Ovary (tissue), 3 donors: ENCODE results near the gene TRMT1.

ENCODE experiments used
- EP300 ChIP-seq: sonication (generic); formaldehyde crosslinking; IDR thresholded peaks from one replicate; pipeline ENCODE4 v1.6.1; 2017; ENCODE audit warnings: antibody characterized with exemption
- POLR2A ChIP-seq: fragments of 450-650 bp; IDR thresholded peaks from one replicate; pipeline ENCODE4 v1.6.1; 2017; ENCODE audit warnings: antibody characterized with exemption, mild to moderate bottlenecking, moderate library complexity
- TF ChIP-seq, protein P1 (sequence below), 3 donors: fragments of 450-650 bp in 2 of 3; fragments of 200-600 bp in 1 of 3; IDR thresholded peaks; one replicate each; pipeline versions ENCODE4 v1.5.1 to v1.8.0; 2016 to 2022; ENCODE audit warnings: antibody characterized with exemption in 3 of 3, mild to moderate bottlenecking in 1 of 3
- donor health status: DM: no; HTN: no; CAD: no.

DNA sequence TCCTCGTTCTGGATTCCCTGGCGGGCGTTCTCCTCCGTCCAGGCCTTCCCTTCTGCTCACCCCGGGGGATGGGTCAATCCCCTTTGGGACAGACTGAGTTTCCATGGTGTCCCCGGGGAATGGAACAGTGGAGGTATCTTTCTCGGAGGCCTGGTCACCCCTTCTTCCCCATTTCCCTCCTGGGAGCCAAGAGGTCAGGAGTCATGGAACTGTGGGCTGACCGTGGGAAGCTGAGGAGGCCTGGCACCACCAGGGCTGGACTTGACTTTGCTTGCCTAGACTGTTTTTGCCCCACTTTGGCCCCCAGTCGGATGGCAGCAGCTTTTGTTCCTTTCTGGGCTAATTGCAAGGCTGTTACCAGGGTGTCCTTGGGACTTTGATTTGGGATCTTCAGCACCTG is 3.5 kb upstream of the TRMT1 start:
- TF ChIP-seq, protein P1, sequence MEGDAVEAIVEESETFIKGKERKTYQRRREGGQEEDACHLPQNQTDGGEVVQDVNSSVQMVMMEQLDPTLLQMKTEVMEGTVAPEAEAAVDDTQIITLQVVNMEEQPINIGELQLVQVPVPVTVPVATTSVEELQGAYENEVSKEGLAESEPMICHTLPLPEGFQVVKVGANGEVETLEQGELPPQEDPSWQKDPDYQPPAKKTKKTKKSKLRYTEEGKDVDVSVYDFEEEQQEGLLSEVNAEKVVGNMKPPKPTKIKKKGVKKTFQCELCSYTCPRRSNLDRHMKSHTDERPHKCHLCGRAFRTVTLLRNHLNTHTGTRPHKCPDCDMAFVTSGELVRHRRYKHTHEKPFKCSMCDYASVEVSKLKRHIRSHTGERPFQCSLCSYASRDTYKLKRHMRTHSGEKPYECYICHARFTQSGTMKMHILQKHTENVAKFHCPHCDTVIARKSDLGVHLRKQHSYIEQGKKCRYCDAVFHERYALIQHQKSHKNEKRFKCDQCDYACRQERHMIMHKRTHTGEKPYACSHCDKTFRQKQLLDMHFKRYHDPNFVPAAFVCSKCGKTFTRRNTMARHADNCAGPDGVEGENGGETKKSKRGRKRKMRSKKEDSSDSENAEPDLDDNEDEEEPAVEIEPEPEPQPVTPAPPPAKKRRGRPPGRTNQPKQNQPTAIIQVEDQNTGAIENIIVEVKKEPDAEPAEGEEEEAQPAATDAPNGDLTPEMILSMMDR (IDR thresholded peaks at IDR 0.05): no peak
- no peak for TF ChIP-seq POLR2A
- no peak for TF ChIP-seq EP300
